GM12865 (cell line): ENCODE results near the gene OR2T2.
"Not testable (repeated sequence)": the region's sequence is repeated elsewhere in the genome, so short reads cannot be mapped to it uniquely, and the experiment has no call there.

Source experiments
- DNase-seq: peaks from one replicate; pipeline ENCODE4 v3.0.0; 2010; ENCODE audit warnings: low read depth
- H3K4me3 ChIP-seq: 2 replicates; pipeline ENCODE4 v1.5.1; 2011; ENCODE audit warnings: mild to moderate bottlenecking, low read depth, low read length, control low read depth
- CTCF ChIP-seq: IDR thresholded peaks from 2 replicates; pipeline ENCODE4 v1.5.1; 2011; ENCODE audit warnings: low read length, control low read depth, low read depth, inconsistent platforms; ENCODE audit not compliant: insufficient read depth; ENCODE audit errors: missing control alignments

The OR2T2 gene

GRCh38 chr1:248471154-248471553 lies 25.7 kb downstream of the OR2T2 start:
- no peak for TF ChIP-seq CTCF
- DNase-seq, result no peak

GRCh38 chr1:248472111-248472510 lies 26.7 kb downstream of the OR2T2 start:
- DNase-seq, H3K4me3 ChIP-seq: not testable (repeated sequence)

More at GRCh38 chr1:248471154-248471553, 25.7 kb downstream of the OR2T2 start:
- H3K4me3 ChIP-seq, result no peak overlapping the region

- not testable (repeated sequence) for H3K4me3 ChIP-seq, DNase-seq
Observed at GRCh38 chr1:248473051-248473450, 27.6 kb downstream of the OR2T2 start, which contains the start of gene OR2T3. TSS of gene OR2T3 (plus strand) at chr1:248473351. CDS start at chr1:248473351, 0 bp downstream.

GRCh38 chr1:248475660-248476059 lies 30.2 kb downstream of the OR2T2 start:
- not testable (repeated sequence) for H3K4me3 ChIP-seq, DNase-seq

GRCh38 chr1:248481686-248482579 lies 36.5 kb downstream of the OR2T2 start:
- DNase-seq, result peak; percentile 62
- H3K4me3 ChIP-seq, result peak overlapping the region; percentile 44

GRCh38 chr1:248488289-248488688 lies 42.9 kb downstream of the OR2T2 start, which contains the start of gene OR2T5:
TSS of gene OR2T5 (plus strand) at chr1:248488589. CDS start at chr1:248488589, 0 bp downstream.
- not testable (repeated sequence) for H3K4me3 ChIP-seq, DNase-seq

- not testable (repeated sequence) for DNase-seq, H3K4me3 ChIP-seq
Observed at GRCh38 chr1:248496661-248497060, 51.2 kb downstream of the OR2T2 start.

- H3K4me3 ChIP-seq, DNase-seq: not testable (repeated sequence)
Observed at GRCh38 chr1:248500305-248501035, 55.0 kb downstream of the OR2T2 start.
